K562 (cell line): ENCODE data around the gene ADRA2A. TPM values are rescaled to one million over a fixed set of nuclear protein-coding genes. Genes with fewer than 3 reads are reported as not detected.

ENCODE experiments used
- ATAC-seq: fragments of 200-7000 bp; cut with Tn5 transposase; 3 replicates; pipeline ENCODE4 v1.9.1; 2020; ENCODE audit warnings: moderate library complexity
- BruUV-seq: library from RNA; stranded (reverse); fragments of 400-500 nt; replicated peaks from 2 replicates; lab custom pipeline; 2021; lab: Mats Ljungman, UMichigan
- CTCF ChIA-PET: fragments of 300-600 bp; formaldehyde crosslinking; extraction: SDS; loops from one replicate; lab custom pipeline; 2021; ENCODE audit warnings: low intra/inter-chr PET ratio; lab: Yijun Ruan, JAX
- POLR2A ChIA-PET: fragments of 300-600, 350-650 bp; sonication (Branson Sonifier 250); formaldehyde crosslinking; extraction: SDS; loops from one replicate; lab custom pipeline; 2021; ENCODE audit warnings: antibody characterized with exemption, inconsistent platforms; lab: Yijun Ruan, JAX
- DNase-seq, 4 experiments: peaks; one replicate each; pipeline versions ENCODE4 v3.0.0 to v3.0.0-alpha.2; 2011 to 2018; ENCODE audit warnings: low spot score in 3 of 4, mixed read lengths in 3 of 4; ENCODE audit errors: extremely low read depth in 1 of 4
- FAIRE-seq: peaks from 2 replicates; lab custom pipeline; 2011; peaks lifted over from hg19 to GRCh38; lab: Jason Lieb, UNC
- H2AFZ ChIP-seq: 2 replicates; pipeline ENCODE4 v1.6.0; 2011; ENCODE audit warnings: low read depth, low read length, control low read depth, inconsistent platforms
- H3K27ac ChIP-seq: fragments of 200-600 bp; 3 replicates; pipeline ENCODE4 v1.8.0; 2011; ENCODE audit warnings: low read depth, mild to moderate bottlenecking, control low read depth, inconsistent platforms, low read length, moderate library complexity, mixed read lengths; ENCODE audit errors: extremely low read depth
- H3K27me3 ChIP-seq, 2 experiments: fragments of 300-600 bp in 1 of 2; 2 replicates in 1 of 2; 3 replicates in 1 of 2; pipeline versions ENCODE4 v1.6.0 to v1.8.0; 2011; ENCODE audit warnings: inconsistent platforms in 2 of 2, low read length in 2 of 2, mild to moderate bottlenecking in 1 of 2, mixed read lengths in 1 of 2, moderate library complexity in 1 of 2; ENCODE audit not compliant: control insufficient read depth in 2 of 2, insufficient read depth in 2 of 2
- H3K36me3 ChIP-seq: fragments of 300-600 bp; 3 replicates; pipeline ENCODE4 v1.8.0; 2011; ENCODE audit warnings: mild to moderate bottlenecking, low read length, inconsistent platforms; ENCODE audit not compliant: control insufficient read depth, insufficient read depth
- H3K4me1 ChIP-seq, 2 experiments: fragments of 200-600 bp in 1 of 2; replicated peaks in 1 of 2; 2 replicates in 1 of 2; 3 replicates in 1 of 2; pipeline versions ENCODE4 v1.5.1 to v1.8.0; 2011; ENCODE audit warnings: inconsistent platforms in 2 of 2, low read length in 2 of 2, mild to moderate bottlenecking in 1 of 2, mixed read lengths in 1 of 2, moderate library complexity in 1 of 2; ENCODE audit not compliant: control insufficient read depth in 2 of 2, insufficient read depth in 2 of 2
- H3K4me2 ChIP-seq: 2 replicates; pipeline ENCODE4 v1.6.1; 2011; ENCODE audit warnings: low read length, control low read depth, inconsistent platforms, mixed read lengths; ENCODE audit not compliant: insufficient read depth
- H3K4me3 ChIP-seq: fragments of 200-600 bp; sonication (generic), shearing (Covaris generic); 2 replicates; pipeline ENCODE4 v1.5.1; 2016; ENCODE audit warnings: control low read depth, inconsistent platforms
- H3K79me2 ChIP-seq: fragments of 200-600 bp; 3 replicates; pipeline ENCODE4 v1.8.0; 2011; ENCODE audit warnings: low read length, inconsistent platforms; ENCODE audit not compliant: control insufficient read depth, insufficient read depth
- H3K9ac ChIP-seq, 2 experiments: 2 replicates each; pipeline versions ENCODE4 v1.6.0 to v1.6.1; 2011; ENCODE audit warnings: low read depth in 2 of 2, low read length in 2 of 2, control low read depth in 1 of 2, inconsistent platforms in 1 of 2, mild to moderate bottlenecking in 1 of 2, mixed read lengths in 1 of 2; ENCODE audit not compliant: insufficient read depth in 1 of 2
- H3K9me1 ChIP-seq: one replicate; pipeline ENCODE4 v1.6.0; 2011; ENCODE audit warnings: inconsistent platforms, mild to moderate bottlenecking, low read length, moderate library complexity; ENCODE audit not compliant: control insufficient read depth, insufficient read depth
- H3K9me3 ChIP-seq: replicated peaks from 2 replicates; pipeline ENCODE4 v1.5.1; 2011; ENCODE audit warnings: low read depth, low read length, inconsistent platforms; ENCODE audit not compliant: control insufficient read depth, insufficient read depth
- H4K20me1 ChIP-seq: replicated peaks from 2 replicates; pipeline ENCODE4 v1.6.1; 2011; ENCODE audit warnings: low read length, inconsistent platforms, mixed read lengths; ENCODE audit not compliant: control insufficient read depth, insufficient read depth
- BACH1 ChIP-seq: fragments of 200-800 bp; sonication (Bioruptor generic); IDR thresholded peaks from 2 replicates; pipeline ENCODE4 v1.6.1; 2016; ENCODE audit warnings: missing genetic modification characterization, missing compliant biosample characterization
- MAFG ChIP-seq: fragments of 450-650 bp; conservative IDR thresholded peaks from 2 replicates; pipeline ENCODE4 v1.6.1; 2016; ENCODE audit warnings: missing genetic modification characterization, missing compliant biosample characterization
- MTA1 ChIP-seq: fragments of 450-650 bp; IDR thresholded peaks from 2 replicates; pipeline ENCODE4 v1.6.1; 2017; ENCODE audit warnings: borderline replicate concordance
- NFYB ChIP-seq: IDR thresholded peaks from 2 replicates; pipeline ENCODE4 v1.6.1; 2011; ENCODE audit warnings: mild to moderate bottlenecking, moderate library complexity; ENCODE audit not compliant: insufficient read length; ENCODE audit errors: extremely low read depth
- POLR2A ChIP-seq: fragments of 450-650 bp; conservative IDR thresholded peaks from 2 replicates; pipeline ENCODE4 v1.6.1; 2016
- SMC3 ChIP-seq: conservative IDR thresholded peaks from 2 replicates; pipeline ENCODE4 v1.6.1; 2011; ENCODE audit warnings: low read depth, low read length, improper control_type of control experiment; ENCODE audit not compliant: insufficient read depth
- ZNF764 ChIP-seq: fragments of 250-450 bp; sonication (Bioruptor Pico); IDR thresholded peaks from 2 replicates; pipeline ENCODE4 v1.4.0; 2020; ENCODE audit warnings: low read depth, mild to moderate bottlenecking, moderate library complexity
- WGBS: fragments of 100-300 bp; shearing (Covaris generic); methylation state at CpG from one replicate; pipeline ENCODE4 v1.1.6; 2016; ENCODE audit warnings: low coverage, mixed read lengths; ENCODE audit not compliant: insufficient coverage; ENCODE audit errors: missing lambda C conversion rate; 5-methylcytosine and 5-hydroxymethylcytosine counted together
- in situ Hi-C: fragments of 300-500 bp; cut with MboI; formaldehyde crosslinking; loops from 4 replicates; pipeline ENCODE4 v1.15.0; 2018; ENCODE audit warnings: inconsistent platforms, mixed read lengths
- intact Hi-C: fragments of 100-400 bp; cut with micrococcal nuclease; formaldehyde crosslinking; loops from 2 replicates; pipeline ENCODE4 v1.14.2; 2022
- polyA plus RNA-seq, 8 experiments: library from polyadenylated mRNA; depleted of rRNA in 4 of 8; stranded (reverse) in 5 of 8; unstranded in 3 of 8; fragments of >200 nt; fragmentation: Nextera tagmentation in 2 of 8; fragmentation: Illumina TruSeq in 1 of 8; extraction: Ambion mirVana in 2 of 8; extraction: Trizol in 1 of 8; gene quantifications; 2 replicates each; pipeline versions ENCODE4 v1.2.1 to v1.2.3, GENCODE V29; 2011 to 2014; ENCODE audit warnings: inconsistent platforms in 1 of 8, missing spikeins in 1 of 8
- total RNA-seq, 7 experiments: library from RNA; depleted of rRNA in 6 of 7; stranded (reverse); fragments of >200 nt in 6 of 7; fragmentation: Illumina TruSeq in 2 of 7; extraction: Trizol in 2 of 7; gene quantifications; 2 replicates each; pipeline versions ENCODE4 v1.2.1 to v1.2.3, GENCODE V29; 2011 to 2021; ENCODE audit warnings: low replicate concordance in 1 of 7
- TF ChIP-seq, protein P1 (sequence below): fragments of 250-450 bp; sonication (Bioruptor Pico); IDR thresholded peaks from 2 replicates; pipeline ENCODE4 v1.4.0; 2020; ENCODE audit warnings: mild to moderate bottlenecking, moderate library complexity
- TF ChIP-seq, protein P2 (sequence below): fragments of 450-650 bp; IDR thresholded peaks from 2 replicates; pipeline ENCODE4 v1.6.1; 2016; ENCODE audit warnings: antibody characterized with exemption
- TF ChIP-seq, protein P3 (sequence below), 2 experiments: fragments of 450-650 bp; conservative IDR thresholded peaks; 2 replicates each; pipeline ENCODE4 v1.6.1; 2017; ENCODE audit warnings: mild to moderate bottlenecking in 2 of 2, moderate library complexity in 2 of 2

ADRA2A gene
- total and polyA plus RNA-seq, 9 of the 15 experiments (the other 6 are each of a cell fraction or from before 2014, with no cell fraction given) = not detected

DNA sequence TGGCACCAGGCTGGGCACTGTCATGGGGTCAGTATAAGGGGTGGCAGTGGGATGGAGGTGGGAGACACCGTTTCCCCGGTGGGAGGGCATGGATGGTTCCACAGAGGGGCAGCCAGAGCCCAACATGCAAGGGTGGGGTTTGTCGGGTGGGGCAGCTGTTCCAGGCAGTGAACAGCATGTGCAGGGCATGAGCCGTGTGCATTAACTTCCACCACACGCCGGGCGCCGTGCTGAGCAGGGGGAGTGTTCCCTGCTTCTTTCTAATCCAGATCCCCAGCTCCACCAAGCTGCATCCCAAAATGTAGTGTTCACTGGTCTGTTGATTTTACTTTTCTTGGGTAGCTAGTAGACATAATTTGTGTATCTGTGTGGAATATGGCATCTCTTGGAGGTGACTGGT is 29.3 kb downstream of the ADRA2A start:
- no peak for ATAC-seq
- H3K4me3 ChIP-seq = no peak overlapping the region
- peaks cover 0 to 16% of the 10 kb centered on the region in 2 experiments; a peak in 3 of 5 replicates for H3K27me3 ChIP-seq
- no peak for FAIRE-seq
- H3K4me1 ChIP-seq = no peaks in the 10 kb centered on the region; a peak in 1 of 5 replicates
- H4K20me1 ChIP-seq = no peaks in the 10 kb centered on the region
- H3K4me2 ChIP-seq = no peak overlapping the region
- 0% methylated on average over 7 of the region's 8 CpGs for WGBS
- H3K79me2 ChIP-seq = no peaks in the 10 kb centered on the region
- no peak overlapping the region for H2AFZ ChIP-seq
- ChIA-PET POLR2A (interaction anchor here (0.8 kb wide), 1 partner anchor 14 kb away, joined by 3 read pairs; no protein-coding TSS in a partner anchor), CTCF (no interaction called here)
- DNase-seq = no peak
- no peak overlapping the region for H3K9ac ChIP-seq
- H3K9me1 ChIP-seq = no peaks in the 10 kb centered on the region
- TF ChIP-seq, protein P1, sequence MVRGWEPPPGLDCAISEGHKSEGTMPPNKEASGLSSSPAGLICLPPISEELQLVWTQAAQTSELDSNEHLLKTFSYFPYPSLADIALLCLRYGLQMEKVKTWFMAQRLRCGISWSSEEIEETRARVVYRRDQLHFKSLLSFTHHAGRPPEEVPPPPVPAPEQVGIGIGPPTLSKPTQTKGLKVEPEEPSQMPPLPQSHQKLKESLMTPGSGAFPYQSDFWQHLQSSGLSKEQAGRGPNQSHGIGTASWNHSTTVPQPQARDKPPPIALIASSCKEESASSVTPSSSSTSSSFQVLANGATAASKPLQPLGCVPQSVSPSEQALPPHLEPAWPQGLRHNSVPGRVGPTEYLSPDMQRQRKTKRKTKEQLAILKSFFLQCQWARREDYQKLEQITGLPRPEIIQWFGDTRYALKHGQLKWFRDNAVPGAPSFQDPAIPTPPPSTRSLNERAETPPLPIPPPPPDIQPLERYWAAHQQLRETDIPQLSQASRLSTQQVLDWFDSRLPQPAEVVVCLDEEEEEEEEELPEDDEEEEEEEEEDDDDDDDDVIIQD (CRISPR knock-in tag) = no peak
- TF ChIP-seq POLR2A = no peak
- TF ChIP-seq, all 486 proteins: peak for 0
- BruUV-seq = no TSS peak
- in situ Hi-C loops (no loop called here), intact Hi-C loops (no loop called here)
- H3K9me3 ChIP-seq = no peaks in the 10 kb centered on the region
- H3K36me3 ChIP-seq = no peaks in the 10 kb centered on the region
- H3K27ac ChIP-seq = no peak overlapping the region

DNA sequence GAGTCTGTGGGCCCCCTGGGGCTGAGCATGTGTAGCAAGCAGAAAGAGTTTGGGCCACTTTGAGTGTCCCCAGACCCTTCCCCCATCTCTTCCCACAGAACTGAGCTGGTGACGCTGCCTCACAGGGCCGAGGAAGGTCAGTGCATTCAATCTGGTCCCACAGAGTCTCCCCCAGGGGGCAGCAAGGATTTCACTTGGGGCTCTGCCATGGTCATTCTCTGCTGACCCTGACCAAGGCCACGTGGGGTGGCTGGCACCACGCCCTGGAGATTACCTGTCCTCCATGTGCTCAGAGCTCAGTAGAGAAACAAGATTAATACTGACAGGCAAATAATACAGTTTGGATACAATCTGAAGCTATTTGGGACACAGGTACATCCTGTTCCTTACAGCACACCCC is 30.2 kb downstream of the ADRA2A start:
- WGBS = 0% methylated on average over 4 of the region's 4 CpGs
- Histone ChIP-seq H3K9me1 (no peaks in the 10 kb centered on the region), H3K4me3 (no peak overlapping the region), H3K27me3 (peaks cover 0 to 15% of the 10 kb centered on the region in 2 experiments; a peak in 3 of 5 replicates), H3K4me2 (no peak overlapping the region), H3K9me3 (no peaks in the 10 kb centered on the region), H3K9ac (no peak overlapping the region), H3K36me3 (no peaks in the 10 kb centered on the region), H2AFZ (no peak overlapping the region), H3K27ac (no peak overlapping the region), H3K4me1 (no peaks in the 10 kb centered on the region; a peak in 1 of 5 replicates), H4K20me1 (no peaks in the 10 kb centered on the region), H3K79me2 (no peaks in the 10 kb centered on the region)
- intact Hi-C loops (no loop called here), in situ Hi-C loops (no loop called here)
- no TSS peak for BruUV-seq
- ChIA-PET POLR2A (interaction anchor here (0.6 kb wide), 1 partner anchor 144 kb away, joined by 3 read pairs; no protein-coding TSS in a partner anchor), CTCF (no interaction called here)
- DNase-seq (peak in 2 of 4 experiments; percentile 8 to 9), ATAC-seq (peak; percentile 75), FAIRE-seq (no peak)
- TF ChIP-seq ZNF764 (CRISPR knock-in tag) (no peak), MAFG (tag) (no peak), SMC3 (no peak), MTA1 (no peak), BACH1 (no peak), NFYB (no peak)
- TF ChIP-seq, protein P2, sequence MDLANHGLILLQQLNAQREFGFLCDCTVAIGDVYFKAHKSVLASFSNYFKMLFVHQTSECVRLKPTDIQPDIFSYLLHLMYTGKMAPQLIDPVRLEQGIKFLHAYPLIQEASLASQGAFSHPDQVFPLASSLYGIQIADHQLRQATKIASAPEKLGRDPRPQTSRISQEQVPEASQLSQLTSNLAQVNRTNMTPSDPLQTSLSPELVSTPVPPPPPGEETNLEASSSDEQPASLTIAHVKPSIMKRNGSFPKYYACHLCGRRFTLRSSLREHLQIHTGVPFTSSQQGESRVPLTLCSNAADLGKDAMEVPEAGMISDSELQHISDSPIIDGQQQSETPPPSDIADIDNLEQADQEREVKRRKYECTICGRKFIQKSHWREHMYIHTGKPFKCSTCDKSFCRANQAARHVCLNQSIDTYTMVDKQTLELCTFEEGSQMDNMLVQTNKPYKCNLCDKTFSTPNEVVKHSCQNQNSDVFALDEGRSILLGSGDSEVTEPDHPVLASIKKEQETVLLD = no peak
- TF ChIP-seq, protein P3, sequence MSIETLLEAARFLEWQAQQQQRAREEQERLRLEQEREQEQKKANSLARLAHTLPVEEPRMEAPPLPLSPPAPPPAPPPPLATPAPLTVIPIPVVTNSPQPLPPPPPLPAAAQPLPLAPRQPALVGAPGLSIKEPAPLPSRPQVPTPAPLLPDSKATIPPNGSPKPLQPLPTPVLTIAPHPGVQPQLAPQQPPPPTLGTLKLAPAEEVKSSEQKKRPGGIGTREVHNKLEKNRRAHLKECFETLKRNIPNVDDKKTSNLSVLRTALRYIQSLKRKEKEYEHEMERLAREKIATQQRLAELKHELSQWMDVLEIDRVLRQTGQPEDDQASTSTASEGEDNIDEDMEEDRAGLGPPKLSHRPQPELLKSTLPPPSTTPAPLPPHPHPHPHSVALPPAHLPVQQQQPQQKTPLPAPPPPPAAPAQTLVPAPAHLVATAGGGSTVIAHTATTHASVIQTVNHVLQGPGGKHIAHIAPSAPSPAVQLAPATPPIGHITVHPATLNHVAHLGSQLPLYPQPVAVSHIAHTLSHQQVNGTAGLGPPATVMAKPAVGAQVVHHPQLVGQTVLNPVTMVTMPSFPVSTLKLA (conservative IDR thresholded peaks at IDR 0.05) = 0 out of 4 replicates have a peak, but pooled peaks of 1 of the 2 experiments have one; percentile 18
